IPS-20b (cell line): Measurements from ENCODE around the gene STK10.

Source experiments
- H3K27ac ChIP-seq: one replicate; pipeline ENCODE4 v1.5.1; 2013; ENCODE audit warnings: low read length
- H3K27me3 ChIP-seq: 2 replicates; pipeline ENCODE4 v1.6.1; 2013; ENCODE audit warnings: mild to moderate bottlenecking, low read length, inconsistent platforms; ENCODE audit not compliant: insufficient read depth
- H3K36me3 ChIP-seq: 2 replicates; pipeline ENCODE4 v1.6.1; 2013; ENCODE audit warnings: low read depth, mild to moderate bottlenecking, inconsistent platforms, low read length, moderate library complexity; ENCODE audit not compliant: insufficient read depth
- H3K4me1 ChIP-seq: 2 replicates; pipeline ENCODE4 v1.6.1; 2013; ENCODE audit warnings: mild to moderate bottlenecking, control low read depth, inconsistent platforms, low read length, moderate library complexity; ENCODE audit not compliant: insufficient read depth
- H3K4me3 ChIP-seq: 2 replicates; pipeline ENCODE4 v1.5.1; 2013; ENCODE audit warnings: mild to moderate bottlenecking, low read length, inconsistent platforms
- H3K9ac ChIP-seq: 2 replicates; pipeline ENCODE4 v1.6.1; 2013; ENCODE audit warnings: low read depth, mild to moderate bottlenecking, inconsistent platforms, low read length, moderate library complexity
- H3K9me3 ChIP-seq: 2 replicates; pipeline ENCODE4 v1.6.1; 2013; ENCODE audit warnings: mild to moderate bottlenecking, low read depth, low read length, inconsistent platforms; ENCODE audit not compliant: insufficient read depth

Gene STK10

GRCh38 chr5:172146748-172147092, 41.3 kb downstream of the STK10 start:
- no peak overlapping the region for H3K27ac ChIP-seq
- H3K4me3 ChIP-seq: no peak overlapping the region
- no peaks in the 10 kb centered on the region for H3K9me3 ChIP-seq
- no peak overlapping the region for H3K9ac ChIP-seq
- no peaks in the 10 kb centered on the region for H3K36me3 ChIP-seq
- 0 out of 2 replicates have a peak, but pooled peaks cover 2% of the 10 kb centered on the region for H3K4me1 ChIP-seq
- H3K27me3 ChIP-seq: no peaks in the 10 kb centered on the region

GRCh38 chr5:172145870-172146747, 41.9 kb downstream of the STK10 start:
- H3K9me3 ChIP-seq: no peaks in the 10 kb centered on the region
- H3K27ac ChIP-seq: no peak overlapping the region
- H3K4me3 ChIP-seq: no peak overlapping the region
- no peak overlapping the region for H3K9ac ChIP-seq
- no peaks in the 10 kb centered on the region for H3K27me3 ChIP-seq
- H3K36me3 ChIP-seq: no peaks in the 10 kb centered on the region
- H3K4me1 ChIP-seq: 0 out of 2 replicates have a peak, but pooled peaks cover 2% of the 10 kb centered on the region

GRCh38 chr5:172144931-172145869, 42.8 kb downstream of the STK10 start:
- no peaks in the 10 kb centered on the region for H3K27me3 ChIP-seq
- H3K4me3 ChIP-seq: no peak overlapping the region
- no peaks in the 10 kb centered on the region for H3K9me3 ChIP-seq
- H3K4me1 ChIP-seq: 0 out of 2 replicates have a peak, but pooled peaks cover 2% of the 10 kb centered on the region
- no peak overlapping the region for H3K27ac ChIP-seq
- H3K9ac ChIP-seq: no peak overlapping the region
- H3K36me3 ChIP-seq: no peaks in the 10 kb centered on the region

GRCh38 chr5:172144291-172144815, 43.7 kb downstream of the STK10 start:
- Histone ChIP-seq H3K9me3 (no peaks in the 10 kb centered on the region), H3K9ac (no peak overlapping the region), H3K4me3 (no peak overlapping the region), H3K36me3 (no peaks in the 10 kb centered on the region), H3K27me3 (no peaks in the 10 kb centered on the region), H3K27ac (no peak overlapping the region), H3K4me1 (0 out of 2 replicates have a peak, but pooled peaks cover 2% of the 10 kb centered on the region)

- H3K4me1 ChIP-seq: 0 out of 2 replicates have a peak, but pooled peaks cover 2% of the 10 kb centered on the region
- H3K9me3 ChIP-seq: no peaks in the 10 kb centered on the region
- no peak overlapping the region for H3K4me3 ChIP-seq
- H3K27ac ChIP-seq: no peak overlapping the region
- no peaks in the 10 kb centered on the region for H3K27me3 ChIP-seq
- H3K36me3 ChIP-seq: no peaks in the 10 kb centered on the region
- H3K9ac ChIP-seq: no peak overlapping the region
Measured at GRCh38 chr5:172143875-172144274, 44.1 kb downstream of the STK10 start.

- H3K4me1 ChIP-seq: 0 out of 2 replicates have a peak, but pooled peaks cover 2% of the 10 kb centered on the region
- H3K9me3 ChIP-seq: no peaks in the 10 kb centered on the region
- H3K4me3 ChIP-seq: no peak overlapping the region
- H3K27me3 ChIP-seq: no peaks in the 10 kb centered on the region
- H3K27ac ChIP-seq: no peak overlapping the region
- H3K9ac ChIP-seq: no peak overlapping the region
- no peaks in the 10 kb centered on the region for H3K36me3 ChIP-seq
Measured at GRCh38 chr5:172142709-172143215, 45.3 kb downstream of the STK10 start.

GRCh38 chr5:172141949-172142319, 46.1 kb downstream of the STK10 start:
- H3K9ac ChIP-seq: no peak overlapping the region
- 0 out of 2 replicates have a peak, but pooled peaks cover 2% of the 10 kb centered on the region for H3K4me1 ChIP-seq
- H3K36me3 ChIP-seq: no peaks in the 10 kb centered on the region
- no peaks in the 10 kb centered on the region for H3K9me3 ChIP-seq
- no peak overlapping the region for H3K4me3 ChIP-seq
- no peaks in the 10 kb centered on the region for H3K27me3 ChIP-seq
- H3K27ac ChIP-seq: no peak overlapping the region

GRCh38 chr5:172140866-172141265, 47.2 kb downstream of the STK10 start:
- Histone ChIP-seq H3K4me1 (0 out of 2 replicates have a peak, but pooled peaks cover 2% of the 10 kb centered on the region), H3K9ac (no peak overlapping the region)

GRCh38 chr5:172140120-172140519, 47.9 kb downstream of the STK10 start:
- H3K27me3 ChIP-seq: no peaks in the 10 kb centered on the region
- H3K4me3 ChIP-seq: no peak overlapping the region
- H3K36me3 ChIP-seq: no peaks in the 10 kb centered on the region
- 0 out of 2 replicates have a peak, but pooled peaks cover 2% of the 10 kb centered on the region for H3K4me1 ChIP-seq
- H3K9me3 ChIP-seq: no peaks in the 10 kb centered on the region
- H3K9ac ChIP-seq: no peak overlapping the region
- no peak overlapping the region for H3K27ac ChIP-seq

More at GRCh38 chr5:172140866-172141265, 47.2 kb downstream of the STK10 start:
- no peak overlapping the region for H3K4me3 ChIP-seq
- no peak overlapping the region for H3K27ac ChIP-seq
- H3K36me3 ChIP-seq: no peaks in the 10 kb centered on the region
- no peaks in the 10 kb centered on the region for H3K9me3 ChIP-seq
- no peaks in the 10 kb centered on the region for H3K27me3 ChIP-seq

- H3K27me3 ChIP-seq: no peaks in the 10 kb centered on the region
- H3K9me3 ChIP-seq: no peaks in the 10 kb centered on the region
- H3K4me1 ChIP-seq: no peaks in the 10 kb centered on the region
- H3K9ac ChIP-seq: no peak overlapping the region
- no peak overlapping the region for H3K4me3 ChIP-seq
- H3K36me3 ChIP-seq: no peaks in the 10 kb centered on the region
- H3K27ac ChIP-seq: no peak overlapping the region
Measured at GRCh38 chr5:172137046-172137445, 51.0 kb downstream of the STK10 start.

- Histone ChIP-seq H3K9me3 (no peaks in the 10 kb centered on the region), H3K36me3 (no peaks in the 10 kb centered on the region), H3K9ac (no peak overlapping the region), H3K27me3 (no peaks in the 10 kb centered on the region), H3K27ac (no peak overlapping the region), H3K4me3 (no peak overlapping the region), H3K4me1 (no peaks in the 10 kb centered on the region)
Measured at GRCh38 chr5:172133359-172134029, 54.5 kb downstream of the STK10 start.
